Measurements from ENCODE around the gene ATP2B1. TPM values are rescaled to one million over a fixed set of nuclear protein-coding genes. Genes with fewer than 3 reads are reported as not detected.

The ATP2B1 gene
- total RNA-seq, 1 donor: 36.9 TPM

DNA sequence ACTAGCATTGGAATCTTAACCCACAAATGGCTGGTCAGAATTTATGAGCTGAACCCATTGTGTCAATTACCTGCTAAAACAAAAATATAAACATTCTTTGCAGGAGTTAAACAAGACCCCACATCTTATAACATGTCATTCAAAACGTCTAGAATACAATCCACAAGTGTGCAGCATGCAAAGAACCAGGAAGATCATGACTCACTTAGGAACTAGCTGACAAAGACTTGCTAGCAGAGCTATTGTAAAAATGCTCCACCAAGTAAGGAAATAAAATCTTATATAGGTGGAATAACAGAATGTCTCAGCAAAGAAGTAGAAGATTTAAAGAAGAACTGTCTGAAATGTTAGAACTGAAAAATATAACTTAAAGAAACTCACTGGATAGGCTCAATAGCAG is 156.3 kb downstream of the ATP2B1 start:
- no peak for DNase-seq (ENCODE audit: low read depth in 2 of 3, low spot score in 2 of 3)

DNA sequence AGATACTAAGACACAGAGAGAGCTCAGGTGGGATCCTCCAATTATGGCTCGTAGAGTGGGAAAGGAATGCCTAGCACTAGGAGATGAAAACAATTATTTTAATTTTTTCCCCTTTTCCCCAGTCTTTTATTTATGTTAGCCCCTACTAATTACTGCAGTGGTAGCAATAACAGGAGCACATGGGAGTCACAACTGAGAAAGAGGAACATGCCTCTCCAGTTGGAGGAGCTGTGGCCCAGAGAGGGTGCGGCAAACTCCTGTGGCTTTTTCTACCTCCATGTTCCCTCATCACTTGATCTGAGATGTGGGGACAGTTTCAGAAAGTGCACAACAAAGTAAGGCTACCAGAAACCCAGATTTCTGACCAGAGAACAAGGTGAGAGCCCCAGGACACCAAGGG is 156.9 kb downstream of the ATP2B1 start:
- no peak for DNase-seq (ENCODE audit: low read depth in 2 of 3, low spot score in 2 of 3)

DNA sequence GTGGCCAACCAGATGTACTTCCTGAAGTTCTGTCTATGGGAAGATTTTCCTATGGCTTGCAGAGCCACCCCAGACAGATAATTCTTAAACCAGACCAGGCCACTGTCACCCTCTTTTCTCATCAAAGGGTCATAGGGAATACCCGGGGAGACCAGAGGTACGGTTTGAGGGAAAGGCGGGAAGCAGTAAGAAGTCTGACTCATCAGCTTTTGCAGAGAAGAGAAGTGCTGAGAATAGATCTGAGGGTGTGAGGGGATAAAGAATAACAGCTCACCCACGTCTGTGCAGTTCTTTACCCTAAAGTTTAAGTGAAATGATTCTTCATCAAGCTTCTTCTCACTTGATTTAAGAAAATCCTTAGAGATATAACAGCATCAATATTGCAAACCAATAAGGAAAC is 161.5 kb downstream of the ATP2B1 start:
- DNase-seq (ENCODE audit: low read depth in 2 of 3, low spot score in 2 of 3): no peak

DNA sequence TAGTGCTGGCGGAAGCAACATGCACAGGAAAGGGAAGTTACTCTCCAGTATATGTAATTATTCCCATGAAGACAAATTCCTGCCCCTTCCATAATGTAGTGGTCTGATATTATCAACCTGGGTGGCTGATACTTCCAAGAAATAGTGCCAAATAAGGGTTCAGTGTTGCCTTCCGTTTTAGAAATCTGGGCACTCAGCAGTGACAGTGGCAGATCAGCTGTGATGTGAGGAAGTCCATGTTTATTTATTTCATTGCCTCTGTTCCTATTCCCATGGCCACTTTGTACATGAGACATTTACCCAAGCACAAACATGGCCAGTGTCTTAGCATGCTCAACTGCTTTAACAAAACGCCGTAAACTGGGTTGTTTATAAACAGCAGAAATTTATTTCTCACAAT is 162.5 kb downstream of the ATP2B1 start:
- no peak for DNase-seq (ENCODE audit: low read depth in 2 of 3, low spot score in 2 of 3)

DNA sequence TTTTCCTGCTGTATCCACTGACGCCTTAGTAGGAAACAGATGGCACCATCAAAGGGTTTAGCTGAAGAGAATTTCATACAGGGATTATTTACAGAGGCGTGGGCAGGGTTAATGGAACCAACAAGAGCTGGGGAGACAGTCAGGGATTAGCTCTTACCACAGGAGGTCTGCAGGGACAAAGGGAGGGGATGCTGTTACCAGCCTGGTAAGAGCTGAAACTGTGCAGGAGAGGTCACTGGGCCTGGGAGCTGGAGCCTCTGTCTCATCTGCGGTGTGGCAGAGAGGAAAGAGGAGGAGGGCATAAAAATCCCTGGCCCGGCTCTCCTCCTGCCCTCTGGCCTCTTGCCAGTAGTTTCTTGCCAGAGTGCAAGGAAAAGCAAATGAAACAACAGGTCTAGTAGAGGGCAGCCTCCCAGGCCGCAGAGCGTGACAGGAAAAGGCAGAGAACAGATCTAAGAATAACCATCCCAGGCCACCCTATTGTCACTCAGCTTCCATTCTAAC is 163.9 kb downstream of the ATP2B1 start:
- DNase-seq (ENCODE audit: low read depth in 2 of 3, low spot score in 2 of 3): peak in 1 of 3 donors; percentile 12

DNA sequence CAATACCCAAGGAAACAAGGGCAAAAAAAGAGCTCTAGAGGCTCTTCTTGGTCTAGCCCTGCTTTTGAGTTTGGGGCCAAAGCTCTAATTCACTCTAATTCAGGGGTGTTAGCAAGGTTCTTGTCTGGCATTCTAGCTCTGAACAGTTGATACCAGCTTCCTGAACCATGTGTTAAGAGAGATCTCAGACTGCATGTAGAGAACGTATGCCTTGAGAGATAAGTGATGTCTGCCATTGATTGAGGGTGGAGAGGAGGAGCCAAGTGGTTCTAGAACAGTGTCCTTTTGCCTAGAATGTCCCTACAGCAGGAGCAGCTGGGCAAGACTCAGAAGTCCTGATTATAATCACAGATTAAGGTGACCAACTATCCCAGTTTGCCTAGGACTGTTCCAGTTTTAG is 164.6 kb downstream of the ATP2B1 start:
- no peak for DNase-seq (ENCODE audit: low read depth in 2 of 3, low spot score in 2 of 3)

DNA sequence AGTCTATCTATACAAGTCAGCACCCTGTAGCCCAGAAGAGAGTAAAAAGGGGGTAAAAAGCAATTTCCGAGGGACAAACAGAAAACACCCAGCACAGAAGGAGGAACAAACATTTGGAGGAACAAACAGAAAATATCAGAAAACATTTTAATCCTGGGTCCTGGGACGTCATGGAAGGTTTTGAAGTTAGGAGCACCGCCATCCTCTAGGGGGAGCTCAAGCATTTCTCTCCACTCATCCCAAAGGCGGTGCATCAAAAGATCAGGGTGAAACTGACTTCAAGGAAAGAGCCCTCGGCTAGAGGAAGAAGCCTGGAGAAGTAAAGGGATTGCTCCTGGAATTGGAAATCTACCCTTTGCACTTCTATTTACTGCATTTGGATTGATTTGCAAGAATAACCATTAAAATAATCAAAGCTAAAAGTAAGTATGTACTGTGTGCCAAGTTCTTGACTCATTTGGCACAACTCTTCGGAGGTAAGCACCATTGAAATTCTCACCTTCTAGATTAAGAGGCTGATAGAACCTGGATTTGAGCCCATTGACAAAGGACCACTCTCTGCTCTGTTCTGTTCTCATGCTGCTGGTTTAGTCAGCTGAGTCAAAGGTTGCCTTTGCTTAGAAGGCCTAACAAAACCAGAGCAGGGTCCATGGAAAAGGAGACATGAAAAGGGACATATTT is 165.6 kb downstream of the ATP2B1 start:
- DNase-seq (ENCODE audit: low read depth in 2 of 3, low spot score in 2 of 3): peak; percentile 43 to 83 (median 73)

DNA sequence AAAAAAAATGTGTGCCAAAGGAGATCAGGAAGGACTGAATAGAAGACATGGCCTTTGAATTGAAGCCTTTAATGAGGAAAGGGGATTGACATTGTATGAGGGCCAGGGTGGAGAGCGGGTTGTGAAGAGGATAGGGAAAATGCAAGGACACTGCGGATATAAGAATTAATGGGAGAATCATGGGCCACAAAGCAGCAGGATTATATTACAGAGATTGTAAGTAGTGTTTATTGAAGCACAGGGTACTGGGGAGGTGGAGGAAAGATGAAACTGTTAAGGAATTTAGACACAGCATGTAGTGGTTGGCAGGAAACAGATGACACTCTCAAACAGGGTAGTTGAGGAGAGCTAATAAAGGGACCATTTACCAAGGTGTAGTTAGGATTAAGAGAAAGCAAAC is 166.4 kb downstream of the ATP2B1 start:
- DNase-seq (ENCODE audit: low read depth in 2 of 3, low spot score in 2 of 3): no peak

DNA sequence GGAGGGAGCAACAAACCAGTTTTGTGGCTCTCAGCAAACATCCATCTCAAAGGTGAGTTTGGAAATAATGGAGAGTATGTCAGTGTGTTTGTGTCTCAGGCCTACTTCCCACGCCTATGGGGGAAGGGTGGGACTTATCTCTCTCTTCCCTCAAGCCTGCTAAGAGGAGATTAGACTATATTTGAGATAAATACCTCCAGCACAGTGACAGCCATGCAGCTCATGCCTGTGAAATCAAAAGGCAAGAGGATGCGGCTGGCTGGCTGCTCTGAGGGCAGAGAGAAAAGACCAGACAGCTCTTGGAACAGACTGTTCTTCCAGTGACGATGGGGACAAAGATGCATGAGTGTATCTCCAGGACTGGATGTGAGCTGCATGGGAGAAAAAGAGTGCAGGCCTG is 168.1 kb downstream of the ATP2B1 start:
- DNase-seq (ENCODE audit: low read depth in 2 of 3, low spot score in 2 of 3): no peak

DNA sequence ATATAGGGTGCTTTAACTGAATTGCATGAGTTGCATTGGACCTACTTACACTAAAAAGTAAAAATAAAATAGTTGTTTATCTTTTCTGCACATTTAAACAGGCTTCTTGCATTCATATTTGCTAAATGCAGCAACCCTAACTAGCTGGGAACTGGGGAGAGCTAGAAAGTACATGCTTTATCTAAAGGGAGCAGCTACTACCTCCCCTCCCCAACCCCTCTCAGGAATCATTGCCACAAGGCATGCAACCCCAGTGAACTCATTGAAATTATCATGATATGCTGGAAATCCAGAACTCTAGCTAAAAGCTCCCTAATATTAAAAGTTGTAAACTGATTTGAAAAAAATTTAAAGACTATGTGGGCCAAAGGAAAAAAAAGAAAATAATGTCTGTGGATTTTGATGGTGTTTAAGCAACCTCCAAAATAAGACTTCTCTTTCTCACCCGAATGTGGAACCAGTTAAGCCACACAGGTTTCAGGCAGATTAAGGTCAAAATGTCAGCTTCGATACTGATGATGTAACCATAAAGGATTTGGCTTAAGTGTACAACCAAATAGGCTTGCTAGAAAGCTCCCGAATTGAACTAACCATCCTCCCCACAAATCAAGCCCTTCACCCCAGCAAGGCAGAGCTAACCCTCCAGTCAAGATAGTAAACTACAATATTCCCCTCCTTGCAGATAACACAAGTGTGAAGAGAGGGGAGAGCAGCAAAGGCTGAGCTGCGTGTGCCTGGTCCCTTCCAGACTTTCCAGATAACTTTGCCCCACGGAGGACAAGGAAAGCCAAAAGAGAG is 169.0 kb downstream of the ATP2B1 start:
- DNase-seq (ENCODE audit: low read depth in 2 of 3, low spot score in 2 of 3): no peak

DNA sequence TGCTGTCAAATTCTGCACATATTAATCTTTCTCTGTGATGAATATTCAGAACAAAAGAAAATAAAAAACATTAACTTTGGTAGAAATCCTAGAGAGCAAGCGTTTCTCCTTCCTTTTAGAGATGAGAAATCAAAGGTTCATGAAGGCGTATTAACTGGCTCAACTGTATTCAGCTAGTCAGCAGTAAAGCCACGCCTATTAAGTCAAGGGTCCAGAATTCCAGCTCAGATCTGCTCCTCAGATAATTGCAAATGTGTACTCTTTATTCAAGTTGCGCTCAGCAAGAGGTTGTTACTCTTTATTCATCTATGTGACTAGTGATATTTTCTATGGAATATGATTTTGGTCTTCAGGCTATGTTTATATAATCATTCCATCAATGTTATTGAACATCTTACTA is 169.7 kb downstream of the ATP2B1 start:
- no peak for DNase-seq (ENCODE audit: low read depth in 2 of 3, low spot score in 2 of 3)

Small RNAs within 50 kb of the gene (small RNA-seq; reads per million reads assigned to genes)
- gene AC025034.2 (not detected), gene RNA5SP365 (not detected), gene RNU6-148P (not detected)

Other genes with a start within 250 kb of the ATP2B1 start
- gene GALNT4, start 184.0 kb downstream of the ATP2B1 start, total RNA-seq: 5.1 TPM
- gene POC1B, start 182.8 kb downstream of the ATP2B1 start, total RNA-seq: 12.7 TPM

All from hematopoietic multipotent progenitor cell (in vitro differentiated cells).